Naive thymus-derived CD8-positive, alpha-beta T cell (primary cell): ENCODE results near the gene MRPL49. TPM values are rescaled to one million over a fixed set of nuclear protein-coding genes. Genes with fewer than 3 reads are reported as not detected.

Source experiments
- ATAC-seq, 2 donors: fragments of 150-1000 bp; cut with Tn5 transposase in 1 of 2; sonication (Bioruptor Pico), chemical (Tn5 transposase) in 1 of 2; 1 replicate in 1 of 2; 2 replicates in 1 of 2; pipeline ENCODE4 v1.10.0; 2021; ENCODE audit warnings: mild to moderate bottlenecking in 2 of 2, moderate library complexity in 2 of 2
- POLR2A ChIA-PET: fragments of 350-600 bp; sonication (Branson Sonifier 250); formaldehyde crosslinking; loops from one replicate; lab custom pipeline; 2021; ENCODE audit warnings: antibody characterized with exemption; lab: Charles Lee
- DNase-seq, 10 donors: peaks; one replicate each; pipeline versions ENCODE4 v3.0.0 to v3.0.0-alpha.2; 2020 to 2022
- H3K27ac Mint-ChIP-seq, 10 donors: one replicate each; pipeline ENCODE4 v1.8.0; 2020 to 2022; ENCODE audit warnings: mild to moderate bottlenecking in 10 of 10, mixed read lengths in 10 of 10, moderate library complexity in 4 of 10, inconsistent platforms in 1 of 10
- H3K27me3 Mint-ChIP-seq, 5 donors: one replicate each; pipeline ENCODE4 v1.8.0; 2021 to 2022; ENCODE audit warnings: mixed read lengths in 5 of 5
- H3K36me3 Mint-ChIP-seq, 3 donors: one replicate each; pipeline ENCODE4 v1.8.0; 2020 to 2022; ENCODE audit warnings: mixed read lengths in 3 of 3, mild to moderate bottlenecking in 2 of 3, inconsistent platforms in 1 of 3
- H3K4me1 Mint-ChIP-seq, 4 donors: one replicate each; pipeline ENCODE4 v1.8.0; 2021 to 2022; ENCODE audit warnings: mixed read lengths in 4 of 4
- H3K4me3 Mint-ChIP-seq, 10 donors: one replicate each; pipeline ENCODE4 v1.8.0; 2020 to 2022; ENCODE audit warnings: mild to moderate bottlenecking in 10 of 10, mixed read lengths in 10 of 10, moderate library complexity in 6 of 10, inconsistent platforms in 1 of 10
- H3K9me3 Mint-ChIP-seq, 9 donors: one replicate each; pipeline ENCODE4 v1.8.0; 2020 to 2022; ENCODE audit warnings: mixed read lengths in 9 of 9, mild to moderate bottlenecking in 3 of 9, inconsistent platforms in 1 of 9, moderate library complexity in 1 of 9
- polyA plus RNA-seq, 3 donors: library from polyadenylated mRNA; unstranded; fragments of 300-500 nt; fragmentation: Illumina TruSeq; gene quantifications; one replicate each; pipeline ENCODE4 v1.2.3, GENCODE V29; 2021
- total RNA-seq, 8 experiments: library from RNA in 2 of 8; stranded (reverse) in 2 of 8; gene quantifications; one replicate each; pipeline ENCODE4 v1.2.3 and lab custom pipeline; 2021 to 2026

The MRPL49 gene
- total and polyA plus RNA-seq, 5 experiments from 2014 or later, result 76.0 to 96.9 (median 78.9) TPM

GRCh38 chr11:65131895-65132237, 9.7 kb downstream of the MRPL49 start:
- H3K4me3 Mint-ChIP-seq, result peak overlapping the region in 4 of 10 donors; percentile 18 to 96 (median 37)
- H3K36me3 Mint-ChIP-seq, result peaks cover 0 to 44% (median 0%) of the 10 kb centered on the region in 3 donors
- peaks cover 25 to 51% (median 39%) of the 10 kb centered on the region in 4 donors for H3K4me1 Mint-ChIP-seq
- no peak for ATAC-seq
- DNase-seq, result no peak
- peak overlapping the region in 5 of 10 donors; percentile 31 to 100 (median 81) for H3K27ac Mint-ChIP-seq
- POLR2A ChIA-PET, result interaction anchor here (0.6 to 3.0 kb wide), 3 partner anchors 10 to 505 kb away, joined by 4 to 20 read pairs (median 5); partner anchors contain the start of genes FAU and MRPL49
- H3K9me3 Mint-ChIP-seq, result no peaks in the 10 kb centered on the region
- H3K27me3 Mint-ChIP-seq, result no peaks in the 10 kb centered on the region

GRCh38 chr11:65132238-65132987, 10.3 kb downstream of the MRPL49 start:
- POLR2A ChIA-PET, result interaction anchor here (3.0 to 5.6 kb wide), 2 partner anchors 9 to 11 kb away, joined by 20 to 135 read pairs; partner anchors contain the start of genes FAU and MRPL49
- Mint-ChIP-seq H3K27me3 (no peaks in the 10 kb centered on the region), H3K36me3 (peaks cover 0 to 39% (median 0%) of the 10 kb centered on the region in 3 donors), H3K27ac (peak overlapping the region in 8 of 10 donors; percentile 84 to 100 (median 100)), H3K4me3 (peak overlapping the region; percentile 39 to 100 (median 98)), H3K9me3 (no peaks in the 10 kb centered on the region), H3K4me1 (peaks cover 25 to 55% (median 42%) of the 10 kb centered on the region in 4 donors)
- DNase-seq (no peak), ATAC-seq (no peak)

- H3K4me3 Mint-ChIP-seq, result peak overlapping the region; percentile 94 to 100 (median 98)
- H3K27ac Mint-ChIP-seq, result peak overlapping the region; percentile 99 to 100 (median 100)
- no peaks in the 10 kb centered on the region for H3K27me3 Mint-ChIP-seq
- H3K36me3 Mint-ChIP-seq, result peaks cover 0 to 32% (median 0%) of the 10 kb centered on the region in 3 donors
- peaks cover 26 to 57% (median 45%) of the 10 kb centered on the region in 4 donors for H3K4me1 Mint-ChIP-seq
- H3K9me3 Mint-ChIP-seq, result no peaks in the 10 kb centered on the region
- DNase-seq, result peak in 2 of 10 donors; percentile 36 to 45
- ATAC-seq, result no peak
- POLR2A ChIA-PET, result interaction anchor here (0.8 to 5.6 kb wide), 10 partner anchors 10 to 392 kb away, joined by 3 to 135 read pairs (median 12); partner anchors contain the start of genes CAPN1, FAU, MRPL49 and RASGRP2
These were observed 11.0 kb downstream of the MRPL49 start for GRCh38 chr11:65132988-65133700.

GRCh38 chr11:65133724-65134123, 11.6 kb downstream of the MRPL49 start:
- DNase-seq (no peak), ATAC-seq (no peak)
- no peaks in the 10 kb centered on the region for H3K9me3 Mint-ChIP-seq
- peaks cover 0 to 28% (median 0%) of the 10 kb centered on the region in 3 donors for H3K36me3 Mint-ChIP-seq
- H3K4me3 Mint-ChIP-seq, result peak overlapping the region; percentile 94 to 100 (median 98)
- H3K4me1 Mint-ChIP-seq, result peaks cover 26 to 57% (median 45%) of the 10 kb centered on the region in 4 donors
- peak overlapping the region; percentile 99 to 100 (median 100) for H3K27ac Mint-ChIP-seq
- POLR2A ChIA-PET, result interaction anchor here (0.6 to 5.6 kb wide), 12 partner anchors 10 to 1182 kb away, joined by 3 to 135 read pairs (median 10); partner anchors contain the start of genes CAPN1, FAU, MRPL49 and RASGRP2
- H3K27me3 Mint-ChIP-seq, result no peaks in the 10 kb centered on the region

- DNase-seq (peak; percentile 84 to 97 (median 90)), ATAC-seq (peak; percentile 76 to 77)
- peak within 1 kb of the TSS; percentile 94 to 100 (median 98) for H3K4me3 Mint-ChIP-seq
- peaks cover 0 to 22% (median 0%) of the 10 kb centered on the region in 3 donors for H3K36me3 Mint-ChIP-seq
- POLR2A ChIA-PET, result interaction anchor here (0.6 to 5.6 kb wide), 23 partner anchors 11 to 1181 kb away, joined by 3 to 135 read pairs (median 5); partner anchors contain the start of genes ARL2, CAPN1, DPF2 and FAU
- peak within 1 kb of the TSS; percentile 99 to 100 (median 100) for H3K27ac Mint-ChIP-seq
- H3K27me3 Mint-ChIP-seq, result no peaks in the 10 kb centered on the region
- H3K4me1 Mint-ChIP-seq, result peaks cover 26 to 57% (median 45%) of the 10 kb centered on the region in 4 donors
- no peaks in the 10 kb centered on the region for H3K9me3 Mint-ChIP-seq
These were observed 12.3 kb downstream of the MRPL49 start, which contains the start of gene SYVN1 for GRCh38 chr11:65134240-65134951. Gene SYVN1, minus strand, starts transcription at chr11:65134519. Its CDS starts 918 bp downstream, at chr11:65133601.

- H3K36me3 Mint-ChIP-seq, result peaks cover 0 to 18% (median 0%) of the 10 kb centered on the region in 3 donors
- DNase-seq (peak; percentile 62 to 93 (median 86)), ATAC-seq (peak; percentile 89 to 90)
- H3K27me3 Mint-ChIP-seq, result no peaks in the 10 kb centered on the region
- POLR2A ChIA-PET, result interaction anchor here (0.5 to 5.6 kb wide), 30 partner anchors 11 to 1178 kb away, joined by 3 to 135 read pairs (median 4); partner anchors contain the start of genes ARL2, CAPN1, DPF2 and FAU
- peaks cover 26 to 56% (median 45%) of the 10 kb centered on the region in 4 donors for H3K4me1 Mint-ChIP-seq
- H3K27ac Mint-ChIP-seq, result peak overlapping the region; percentile 99 to 100 (median 100)
- H3K9me3 Mint-ChIP-seq, result no peaks in the 10 kb centered on the region
- peak overlapping the region; percentile 94 to 100 (median 98) for H3K4me3 Mint-ChIP-seq
These were observed 13.0 kb downstream of the MRPL49 start for GRCh38 chr11:65134952-65135632.

- peak overlapping the region; percentile 94 to 100 (median 98) for H3K4me3 Mint-ChIP-seq
These were observed 13.6 kb downstream of the MRPL49 start for GRCh38 chr11:65135633-65136145.

GRCh38 chr11:65136515-65137096, 14.5 kb downstream of the MRPL49 start:
- Mint-ChIP-seq H3K36me3 (peaks cover 0 to 7% (median 0%) of the 10 kb centered on the region in 3 donors), H3K4me3 (peak overlapping the region; percentile 60 to 99 (median 80)), H3K27ac (peak overlapping the region; percentile 84 to 100 (median 99)), H3K9me3 (no peaks in the 10 kb centered on the region), H3K27me3 (no peaks in the 10 kb centered on the region), H3K4me1 (peaks cover 24 to 46% (median 45%) of the 10 kb centered on the region in 4 donors)
- DNase-seq (no peak), ATAC-seq (no peak)
- POLR2A ChIA-PET, result interaction anchor here (0.7 to 5.6 kb wide), 6 partner anchors 13 to 361 kb away, joined by 4 to 135 read pairs (median 16); partner anchors contain the start of genes CAPN1, FAU, MRPL49 and POLA2

More at GRCh38 chr11:65135633-65136145, 13.6 kb downstream of the MRPL49 start:
- H3K27me3 Mint-ChIP-seq, result no peaks in the 10 kb centered on the region
- POLR2A ChIA-PET, result interaction anchor here (0.5 to 5.6 kb wide), 25 partner anchors 12 to 1177 kb away, joined by 3 to 135 read pairs (median 5); partner anchors contain the start of genes ARL2, CAPN1, DPF2 and FAU
- no peaks in the 10 kb centered on the region for H3K9me3 Mint-ChIP-seq
- DNase-seq (no peak), ATAC-seq (no peak)
- H3K27ac Mint-ChIP-seq, result peak overlapping the region; percentile 99 to 100 (median 100)
- H3K36me3 Mint-ChIP-seq, result peaks cover 0 to 13% (median 0%) of the 10 kb centered on the region in 3 donors
- H3K4me1 Mint-ChIP-seq, result peaks cover 26 to 55% (median 45%) of the 10 kb centered on the region in 4 donors

- ATAC-seq, result no peak
- Mint-ChIP-seq H3K27ac (no peak overlapping the region), H3K27me3 (no peaks in the 10 kb centered on the region), H3K4me1 (peaks cover 3 to 19% (median 6%) of the 10 kb centered on the region in 4 donors), H3K36me3 (no peaks in the 10 kb centered on the region), H3K9me3 (no peaks in the 10 kb centered on the region), H3K4me3 (no peak overlapping the region)
- POLR2A ChIA-PET, result no interaction called here
- no peak for DNase-seq
These were observed 19.9 kb downstream of the MRPL49 start for GRCh38 chr11:65141896-65142494.
